Mesothelial cell of epicardium (in vitro differentiated cells): ENCODE results near the gene ABTB1. TPM values are rescaled to one million over a fixed set of nuclear protein-coding genes. Genes with fewer than 3 reads are reported as not detected.

Experiments used
- DNase-seq, 2 experiments: peaks; one replicate each; pipeline ENCODE4 v3.0.0; 2021; ENCODE audit warnings: low spot score in 2 of 2; ENCODE audit not compliant: unreplicated experiment in 2 of 2
- H3K27ac Mint-ChIP-seq: 2 replicates; pipeline ENCODE4 v1.8.0; 2021; ENCODE audit warnings: mixed read lengths
- H3K27me3 Mint-ChIP-seq: 2 replicates; pipeline ENCODE4 v1.8.0; 2021; ENCODE audit warnings: low read depth, mixed read lengths
- H3K36me3 Mint-ChIP-seq: 2 replicates; pipeline ENCODE4 v1.8.0; 2021; ENCODE audit warnings: mixed read lengths
- H3K4me1 Mint-ChIP-seq: 2 replicates; pipeline ENCODE4 v1.8.0; 2021; ENCODE audit warnings: mixed read lengths
- H3K4me3 Mint-ChIP-seq: 2 replicates; pipeline ENCODE4 v1.8.0; 2021; ENCODE audit warnings: mild to moderate bottlenecking, moderate library complexity, mixed read lengths
- H3K9me3 Mint-ChIP-seq: 2 replicates; pipeline ENCODE4 v1.8.0; 2021; ENCODE audit warnings: mixed read lengths
- total RNA-seq: library from RNA; stranded (reverse); gene quantifications from 3 replicates; pipeline ENCODE4 v1.2.1, GENCODE V29; 2021
- TF ChIP-seq, protein P1 (sequence below): fragments of 200-600 bp; sonication (generic); IDR thresholded peaks from one replicate; pipeline ENCODE4 v1.5.0; 2021; ENCODE audit warnings: antibody characterized with exemption; ENCODE audit not compliant: unreplicated experiment

The ABTB1 gene
- total RNA-seq, 1 donor from 2014 or later: 15.9 TPM

DNA sequence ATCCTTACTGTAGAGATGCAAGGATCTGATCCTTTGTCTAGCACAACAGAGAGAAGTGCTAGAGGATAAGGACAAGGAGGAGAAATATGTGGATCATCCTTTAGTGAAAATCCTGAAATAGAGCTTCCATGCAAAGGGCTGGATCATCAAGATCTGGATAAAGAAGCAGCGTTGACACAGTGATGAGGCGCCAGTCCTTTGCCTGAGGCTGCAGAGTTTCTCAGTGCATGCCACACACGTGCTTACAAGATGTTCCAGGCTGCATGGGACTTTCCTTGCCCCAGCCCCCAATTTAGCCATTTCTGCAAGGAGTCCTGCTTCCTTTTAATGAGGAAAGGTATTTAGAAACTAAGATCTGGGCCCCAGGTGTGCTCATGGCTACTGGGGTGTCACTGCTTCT lies 7.2 kb upstream of the ABTB1 start:
- no peaks in the 10 kb centered on the region for H3K9me3 Mint-ChIP-seq
- no peaks in the 10 kb centered on the region for H3K4me1 Mint-ChIP-seq
- H3K4me3 Mint-ChIP-seq: no peak overlapping the region
- H3K27ac Mint-ChIP-seq: no peak overlapping the region
- no peaks in the 10 kb centered on the region for H3K27me3 Mint-ChIP-seq
- H3K36me3 Mint-ChIP-seq: peaks cover 11% of the 10 kb centered on the region
- TF ChIP-seq, protein P1, sequence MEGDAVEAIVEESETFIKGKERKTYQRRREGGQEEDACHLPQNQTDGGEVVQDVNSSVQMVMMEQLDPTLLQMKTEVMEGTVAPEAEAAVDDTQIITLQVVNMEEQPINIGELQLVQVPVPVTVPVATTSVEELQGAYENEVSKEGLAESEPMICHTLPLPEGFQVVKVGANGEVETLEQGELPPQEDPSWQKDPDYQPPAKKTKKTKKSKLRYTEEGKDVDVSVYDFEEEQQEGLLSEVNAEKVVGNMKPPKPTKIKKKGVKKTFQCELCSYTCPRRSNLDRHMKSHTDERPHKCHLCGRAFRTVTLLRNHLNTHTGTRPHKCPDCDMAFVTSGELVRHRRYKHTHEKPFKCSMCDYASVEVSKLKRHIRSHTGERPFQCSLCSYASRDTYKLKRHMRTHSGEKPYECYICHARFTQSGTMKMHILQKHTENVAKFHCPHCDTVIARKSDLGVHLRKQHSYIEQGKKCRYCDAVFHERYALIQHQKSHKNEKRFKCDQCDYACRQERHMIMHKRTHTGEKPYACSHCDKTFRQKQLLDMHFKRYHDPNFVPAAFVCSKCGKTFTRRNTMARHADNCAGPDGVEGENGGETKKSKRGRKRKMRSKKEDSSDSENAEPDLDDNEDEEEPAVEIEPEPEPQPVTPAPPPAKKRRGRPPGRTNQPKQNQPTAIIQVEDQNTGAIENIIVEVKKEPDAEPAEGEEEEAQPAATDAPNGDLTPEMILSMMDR: no peak
- no peak for DNase-seq

DNA sequence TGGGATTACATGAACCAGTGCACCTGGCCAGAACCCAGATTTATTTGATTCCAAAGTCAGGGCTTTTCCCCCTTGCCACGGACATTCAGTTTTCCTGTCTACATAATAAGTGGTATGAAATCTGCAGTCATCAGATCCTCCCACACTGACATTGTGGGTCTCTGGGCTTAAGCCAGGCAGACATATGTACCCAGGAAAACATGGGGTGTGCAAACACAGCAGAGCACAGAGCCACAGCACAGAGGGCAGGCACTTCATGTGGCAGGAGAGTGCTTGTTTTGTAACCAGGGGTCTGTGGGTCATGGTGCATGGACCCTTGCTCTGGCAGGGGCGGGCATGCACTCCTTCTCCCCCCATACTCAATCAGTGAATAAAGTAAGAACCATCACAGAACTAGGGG lies 6.1 kb upstream of the ABTB1 start:
- no peak for DNase-seq
- Mint-ChIP-seq H3K9me3 (no peaks in the 10 kb centered on the region), H3K27ac (no peak overlapping the region), H3K4me1 (no peaks in the 10 kb centered on the region), H3K27me3 (no peaks in the 10 kb centered on the region), H3K4me3 (no peak overlapping the region), H3K36me3 (peaks cover 11% of the 10 kb centered on the region)
- TF ChIP-seq, protein P1: no peak

DNA sequence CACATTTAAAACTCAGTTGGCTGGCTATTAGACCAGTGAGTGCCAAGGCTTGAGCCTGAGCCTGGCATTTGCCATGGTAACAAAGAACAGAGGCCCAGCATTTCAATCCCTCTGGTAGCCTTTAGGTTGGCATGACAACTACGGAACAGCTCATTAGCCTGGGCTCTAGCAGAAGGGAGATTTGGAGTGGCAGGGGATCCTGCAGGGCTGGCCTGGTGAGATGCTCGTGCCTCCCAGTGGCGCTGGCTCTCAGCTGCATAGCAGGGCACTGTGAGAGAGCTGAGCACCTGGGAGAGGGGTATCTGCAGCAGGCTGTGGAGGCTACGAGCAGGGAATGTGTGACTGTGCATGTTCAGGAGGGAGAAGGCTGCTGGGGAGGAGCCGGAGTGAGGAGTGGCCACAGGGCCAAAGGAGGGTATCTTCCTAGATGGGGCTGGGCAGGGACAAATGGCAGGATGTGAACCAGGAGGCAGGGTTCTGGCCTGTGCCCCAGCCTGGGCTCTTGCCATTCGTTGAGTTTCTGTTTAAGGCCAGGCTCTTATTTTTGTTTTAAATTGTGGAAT lies 5.6 kb upstream of the ABTB1 start:
- TF ChIP-seq, protein P1: no peak
- no peak overlapping the region for H3K4me3 Mint-ChIP-seq
- H3K36me3 Mint-ChIP-seq: peaks cover 11% of the 10 kb centered on the region
- H3K4me1 Mint-ChIP-seq: peaks cover 2% of the 10 kb centered on the region
- H3K27me3 Mint-ChIP-seq: no peaks in the 10 kb centered on the region
- H3K27ac Mint-ChIP-seq: no peak overlapping the region
- H3K9me3 Mint-ChIP-seq: no peaks in the 10 kb centered on the region
- DNase-seq: peak in 1 of 2 experiments; percentile 36

DNA sequence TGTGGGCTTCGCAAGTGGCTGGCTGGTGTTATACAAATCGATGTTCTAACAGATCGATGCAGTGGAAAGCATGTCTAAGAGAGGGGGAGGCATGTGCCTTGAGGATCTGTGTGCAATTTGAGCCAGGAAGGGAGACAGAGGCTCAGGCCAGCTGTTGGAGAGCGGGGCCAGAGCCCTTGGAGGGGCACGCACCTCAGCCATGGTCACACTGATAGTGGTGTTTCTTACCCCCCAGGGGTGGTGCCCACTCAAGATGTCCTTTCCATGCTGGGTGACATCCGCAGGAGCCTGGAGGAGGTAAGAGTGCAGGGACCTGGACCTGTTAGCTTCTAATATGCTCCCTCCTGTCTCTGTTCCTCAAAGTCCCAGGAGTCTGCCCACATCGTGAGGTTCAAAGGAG lies 3.8 kb upstream of the ABTB1 start:
- Mint-ChIP-seq H3K4me3 (no peak overlapping the region), H3K9me3 (no peaks in the 10 kb centered on the region), H3K27me3 (no peaks in the 10 kb centered on the region), H3K36me3 (peaks cover 11% of the 10 kb centered on the region), H3K4me1 (peaks cover 7% of the 10 kb centered on the region), H3K27ac (no peak overlapping the region)
- DNase-seq: no peak
- TF ChIP-seq, protein P1: no peak

DNA sequence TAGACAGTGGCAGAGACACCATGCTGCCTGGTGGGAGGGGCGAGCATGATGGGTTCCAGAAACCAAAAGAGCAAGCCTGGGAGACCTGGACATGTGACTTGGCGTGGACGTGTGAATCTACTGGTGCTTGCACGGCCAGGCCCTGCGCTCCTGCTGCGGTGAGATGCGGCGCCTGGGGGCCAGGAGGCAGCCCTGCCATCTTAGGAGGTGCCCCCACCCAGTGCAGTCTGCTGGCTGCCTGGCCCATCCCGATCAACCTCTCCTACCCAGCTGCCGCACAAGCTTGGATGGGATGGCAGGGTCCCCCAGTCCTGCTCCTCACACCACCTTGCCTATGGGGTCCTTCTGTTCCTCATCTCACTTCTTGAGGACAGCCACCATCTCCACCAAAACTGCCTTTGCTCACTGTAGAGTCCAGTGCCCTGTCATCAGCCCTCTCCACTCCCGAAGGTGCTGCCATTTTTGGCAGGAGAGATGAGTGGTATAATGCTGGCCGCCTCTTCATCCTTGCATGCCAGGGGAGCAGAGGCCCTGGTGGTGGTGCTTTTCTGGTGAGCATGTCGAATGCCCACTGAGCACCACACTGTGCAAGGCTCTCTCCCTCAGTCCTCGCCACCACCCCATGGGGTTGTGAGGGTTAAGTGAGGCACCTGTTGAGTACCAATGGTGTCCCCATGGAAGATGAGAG lies 3.1 kb upstream of the ABTB1 start:
- Mint-ChIP-seq H3K9me3 (no peaks in the 10 kb centered on the region), H3K4me1 (peaks cover 9% of the 10 kb centered on the region), H3K27ac (no peak overlapping the region), H3K27me3 (no peaks in the 10 kb centered on the region), H3K36me3 (peaks cover 11% of the 10 kb centered on the region), H3K4me3 (no peak overlapping the region)
- TF ChIP-seq, protein P1: no peak
- DNase-seq: no peak
